IPS-20b (cell line): ENCODE results near the gene SPATA22.
A peak's percentile ranks its signal among the peaks of the same experiment; 100 is the strongest.

Experiments used
- H3K27ac ChIP-seq: one replicate; pipeline ENCODE4 v1.5.1; 2013; ENCODE audit warnings: low read length
- H3K27me3 ChIP-seq: 2 replicates; pipeline ENCODE4 v1.6.1; 2013; ENCODE audit warnings: mild to moderate bottlenecking, low read length, inconsistent platforms; ENCODE audit not compliant: insufficient read depth
- H3K36me3 ChIP-seq: 2 replicates; pipeline ENCODE4 v1.6.1; 2013; ENCODE audit warnings: low read depth, mild to moderate bottlenecking, inconsistent platforms, low read length, moderate library complexity; ENCODE audit not compliant: insufficient read depth
- H3K4me1 ChIP-seq: 2 replicates; pipeline ENCODE4 v1.6.1; 2013; ENCODE audit warnings: mild to moderate bottlenecking, control low read depth, inconsistent platforms, low read length, moderate library complexity; ENCODE audit not compliant: insufficient read depth
- H3K4me3 ChIP-seq: 2 replicates; pipeline ENCODE4 v1.5.1; 2013; ENCODE audit warnings: mild to moderate bottlenecking, low read length, inconsistent platforms
- H3K9ac ChIP-seq: 2 replicates; pipeline ENCODE4 v1.6.1; 2013; ENCODE audit warnings: low read depth, mild to moderate bottlenecking, inconsistent platforms, low read length, moderate library complexity
- H3K9me3 ChIP-seq: 2 replicates; pipeline ENCODE4 v1.6.1; 2013; ENCODE audit warnings: mild to moderate bottlenecking, low read depth, low read length, inconsistent platforms; ENCODE audit not compliant: insufficient read depth

The SPATA22 gene

GRCh38 chr17:3505008-3505407 lies 33.4 kb upstream of the SPATA22 start:
- H3K9ac ChIP-seq, result no peak overlapping the region
- H3K27me3 ChIP-seq, result no peaks in the 10 kb centered on the region
- H3K4me1 ChIP-seq, result no peaks in the 10 kb centered on the region; the same call in 1 of the 2 replicates
- H3K9me3 ChIP-seq, result peaks cover 9% of the 10 kb centered on the region; the same call in 1 of the 2 replicates
- H3K4me3 ChIP-seq, result no peak overlapping the region
- H3K36me3 ChIP-seq, result no peaks in the 10 kb centered on the region
- no peak overlapping the region for H3K27ac ChIP-seq

GRCh38 chr17:3503285-3503684 lies 31.7 kb upstream of the SPATA22 start:
- 0 out of 2 replicates have a peak, but pooled peaks cover 3% of the 10 kb centered on the region for H3K4me1 ChIP-seq
- no peak overlapping the region for H3K27ac ChIP-seq
- no peaks in the 10 kb centered on the region for H3K36me3 ChIP-seq
- H3K27me3 ChIP-seq, result no peaks in the 10 kb centered on the region
- H3K4me3 ChIP-seq, result no peak overlapping the region
- peaks cover 9% of the 10 kb centered on the region; the same call in 1 of the 2 replicates for H3K9me3 ChIP-seq
- no peak overlapping the region for H3K9ac ChIP-seq

- no peaks in the 10 kb centered on the region for H3K36me3 ChIP-seq
- no peak overlapping the region for H3K9ac ChIP-seq
- H3K4me3 ChIP-seq, result no peak overlapping the region
- H3K4me1 ChIP-seq, result 0 out of 2 replicates have a peak, but pooled peaks cover 3% of the 10 kb centered on the region
- peaks cover 9% of the 10 kb centered on the region; the same call in 1 of the 2 replicates for H3K9me3 ChIP-seq
- H3K27me3 ChIP-seq, result no peaks in the 10 kb centered on the region
- no peak overlapping the region for H3K27ac ChIP-seq
Measured at GRCh38 chr17:3502466-3502865, 30.8 kb upstream of the SPATA22 start.

- H3K4me3 ChIP-seq, result no peak overlapping the region
Measured at GRCh38 chr17:3501344-3501743, 29.7 kb upstream of the SPATA22 start.

GRCh38 chr17:3497101-3497500 lies 25.5 kb upstream of the SPATA22 start:
- H3K9ac ChIP-seq, result no peak overlapping the region
- no peaks in the 10 kb centered on the region for H3K36me3 ChIP-seq
- no peak overlapping the region for H3K27ac ChIP-seq
- no peaks in the 10 kb centered on the region for H3K27me3 ChIP-seq
- peaks cover 9% of the 10 kb centered on the region; the same call in 1 of the 2 replicates for H3K9me3 ChIP-seq
- no peak overlapping the region for H3K4me3 ChIP-seq
- 0 out of 2 replicates have a peak, but pooled peaks cover 3% of the 10 kb centered on the region for H3K4me1 ChIP-seq

More at GRCh38 chr17:3501344-3501743, 29.7 kb upstream of the SPATA22 start:
- H3K27me3 ChIP-seq, result no peaks in the 10 kb centered on the region
- H3K36me3 ChIP-seq, result no peaks in the 10 kb centered on the region
- peaks cover 9% of the 10 kb centered on the region; the same call in 1 of the 2 replicates for H3K9me3 ChIP-seq
- H3K27ac ChIP-seq, result no peak overlapping the region
- H3K4me1 ChIP-seq, result 0 out of 2 replicates have a peak, but pooled peaks cover 3% of the 10 kb centered on the region
- no peak overlapping the region for H3K9ac ChIP-seq

- Histone ChIP-seq H3K4me3 (no peak overlapping the region), H3K36me3 (no peaks in the 10 kb centered on the region), H3K9me3 (no peaks in the 10 kb centered on the region), H3K27ac (no peak overlapping the region), H3K4me1 (peaks cover 36% of the 10 kb centered on the region; the same call in 1 of the 2 replicates), H3K27me3 (no peaks in the 10 kb centered on the region), H3K9ac (no peak overlapping the region)
Measured at GRCh38 chr17:3485481-3486068, 14.0 kb upstream of the SPATA22 start.

- H3K4me3 ChIP-seq, result peak overlapping the region; percentile 28; the same call in 1 of the 2 replicates
- H3K4me1 ChIP-seq, result peaks cover 22% of the 10 kb centered on the region; the same call in 1 of the 2 replicates
- H3K27ac ChIP-seq, result no peak overlapping the region
- no peaks in the 10 kb centered on the region for H3K27me3 ChIP-seq
- H3K36me3 ChIP-seq, result no peaks in the 10 kb centered on the region
- no peak overlapping the region; the same call in 1 of the 2 replicates for H3K9ac ChIP-seq
- H3K9me3 ChIP-seq, result no peaks in the 10 kb centered on the region
Measured at GRCh38 chr17:3482852-3483251, 11.2 kb upstream of the SPATA22 start.

- Histone ChIP-seq H3K9me3 (no peaks in the 10 kb centered on the region), H3K36me3 (no peaks in the 10 kb centered on the region), H3K4me1 (peaks cover 23% of the 10 kb centered on the region; the same call in 1 of the 2 replicates), H3K27ac (no peak overlapping the region), H3K27me3 (no peaks in the 10 kb centered on the region), H3K4me3 (no peak overlapping the region), H3K9ac (no peak overlapping the region)
Measured at GRCh38 chr17:3479988-3480387, 8.4 kb upstream of the SPATA22 start.

GRCh38 chr17:3475812-3476610 lies 4.4 kb upstream of the SPATA22 start, which contains the start of gene ASPA:
TSS of gene ASPA (plus strand) at chr17:3475997. CDS start at chr17:3476160, 163 bp downstream.
- Histone ChIP-seq H3K4me3 (no peak within 1 kb of the TSS), H3K9me3 (no peaks in the 10 kb centered on the region), H3K27me3 (no peaks in the 10 kb centered on the region), H3K4me1 (0 out of 2 replicates have a peak, but pooled peaks cover 4% of the 10 kb centered on the region), H3K9ac (no peak within 1 kb of the TSS), H3K27ac (no peak within 1 kb of the TSS), H3K36me3 (no peaks in the 10 kb centered on the region)

- no peak overlapping the region for H3K27ac ChIP-seq
- H3K4me1 ChIP-seq, result 0 out of 2 replicates have a peak, but pooled peaks cover 4% of the 10 kb centered on the region
- no peak overlapping the region for H3K9ac ChIP-seq
- no peak overlapping the region for H3K4me3 ChIP-seq
- H3K27me3 ChIP-seq, result no peaks in the 10 kb centered on the region
- no peaks in the 10 kb centered on the region for H3K9me3 ChIP-seq
- no peaks in the 10 kb centered on the region for H3K36me3 ChIP-seq
Measured at GRCh38 chr17:3475251-3475685, 3.6 kb upstream of the SPATA22 start.

GRCh38 chr17:3474212-3474611 lies 2.6 kb upstream of the SPATA22 start:
- H3K9me3 ChIP-seq, result no peaks in the 10 kb centered on the region
- H3K4me1 ChIP-seq, result 0 out of 2 replicates have a peak, but pooled peaks cover 4% of the 10 kb centered on the region
- no peaks in the 10 kb centered on the region for H3K36me3 ChIP-seq
- H3K9ac ChIP-seq, result no peak overlapping the region
- no peaks in the 10 kb centered on the region for H3K27me3 ChIP-seq
- H3K4me3 ChIP-seq, result no peak overlapping the region
- H3K27ac ChIP-seq, result no peak overlapping the region
